ENCODE data around the gene SETD2. TPM values are rescaled to one million over a fixed set of nuclear protein-coding genes. Genes with fewer than 3 reads are reported as not detected.

Gene SETD2
- total RNA-seq, 1 experiment from 2014 or later: 60.2 TPM

DNA sequence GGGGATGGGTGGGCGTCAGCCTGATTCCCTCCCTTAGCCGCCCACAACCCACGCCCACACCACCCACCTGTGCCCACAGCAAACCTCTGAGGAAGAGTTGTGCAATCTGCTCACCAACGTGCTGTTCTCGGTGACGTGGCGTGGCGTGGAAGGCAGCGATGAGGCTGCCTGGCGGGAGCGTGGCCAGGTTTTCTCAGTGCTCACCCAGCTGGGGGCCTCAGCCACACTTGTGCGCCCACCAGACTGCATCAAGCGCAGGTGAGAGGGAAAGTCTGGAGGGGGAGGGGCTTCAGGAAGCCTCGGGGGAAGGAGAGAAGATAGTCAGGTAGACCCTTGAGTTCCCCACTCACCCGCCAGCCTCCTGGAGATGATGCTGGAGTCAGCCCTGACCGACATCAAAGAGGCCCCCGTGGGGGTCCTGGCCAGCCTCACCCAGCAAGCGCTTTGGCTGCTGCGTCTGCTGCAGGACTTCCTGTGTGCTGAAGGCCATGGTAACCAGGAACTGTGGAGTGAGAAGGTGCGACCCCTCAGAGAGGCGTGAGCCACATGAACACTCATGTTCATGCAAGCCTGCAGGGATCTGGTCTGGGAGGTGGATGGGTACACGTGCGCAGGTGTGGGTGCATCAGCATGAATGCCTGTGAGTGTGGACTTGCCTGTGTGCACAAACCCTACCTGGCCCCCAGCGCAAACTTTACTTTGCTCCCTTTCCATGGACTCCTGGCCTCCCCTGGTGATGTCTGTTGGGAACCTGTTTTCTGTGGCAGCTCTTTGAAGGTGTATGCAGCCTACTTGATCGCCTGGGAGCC is 162.8 kb downstream of the SETD2 start:
- Histone ChIP-seq H3K9ac (ENCODE audit: low read length) (no peak overlapping the region), H3K4me2 (ENCODE audit: low read depth, low read length, poor library complexity, severe bottlenecking) (no peak overlapping the region), H4K20me1 (ENCODE audit: insufficient read depth, low read depth, low read length) (0 out of 2 replicates have a peak, but pooled peaks cover 4% of the 10 kb centered on the region), H3K36me3 (ENCODE audit: insufficient read depth, low read length) (peaks cover 24% of the 10 kb centered on the region), H3K4me3 (ENCODE audit: low read length) (no peak overlapping the region), H3K9me2 (replicated peaks; ENCODE audit: insufficient read depth, low read length) (no peaks in the 10 kb centered on the region), H3K79me2 (ENCODE audit: low read length) (no peaks in the 10 kb centered on the region), H2AFZ (ENCODE audit: low read length) (no peak overlapping the region), H3K4me1 (ENCODE audit: low read length) (peaks cover 13% of the 10 kb centered on the region), H3K27me3 (ENCODE audit: low read length) (no peaks in the 10 kb centered on the region), H3K9me3 (ENCODE audit: low read length) (no peaks in the 10 kb centered on the region), H3K27ac (ENCODE audit: low read length) (no peak overlapping the region)
- no peak for DNase-seq

DNA sequence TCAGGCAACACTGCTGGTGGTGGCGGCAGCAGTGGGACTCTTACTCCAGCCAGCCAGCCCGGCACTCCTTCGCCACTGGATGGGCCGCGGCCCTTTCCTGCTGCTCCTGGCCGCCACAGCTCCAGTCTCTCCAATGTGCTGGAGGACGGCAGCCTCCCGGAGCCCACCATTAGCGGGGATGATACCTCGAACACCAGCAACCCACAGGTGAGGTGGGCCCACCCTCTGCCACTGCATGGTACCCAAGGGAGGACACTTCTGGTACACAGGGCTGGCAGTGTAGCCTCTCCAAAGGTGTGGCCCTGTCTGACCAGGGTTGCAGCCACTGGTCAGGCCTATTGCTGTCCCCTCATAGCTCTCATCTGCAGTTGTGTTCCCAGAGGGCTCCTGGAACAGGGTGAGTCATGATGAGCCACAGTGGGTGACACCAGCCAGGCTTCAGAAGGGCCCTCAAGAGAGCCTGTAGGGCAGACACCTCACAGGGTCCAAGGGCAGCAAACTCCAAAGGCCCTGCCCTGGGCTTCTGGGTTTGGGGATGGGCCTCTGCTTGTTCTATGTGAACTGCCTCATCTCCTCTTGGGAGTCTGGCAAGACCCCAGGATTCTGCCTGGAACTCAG is 163.6 kb downstream of the SETD2 start:
- Histone ChIP-seq H3K9ac (ENCODE audit: low read length) (no peak overlapping the region), H3K27ac (ENCODE audit: low read length) (no peak overlapping the region), H3K4me3 (ENCODE audit: low read length) (no peak overlapping the region), H4K20me1 (ENCODE audit: insufficient read depth, low read depth, low read length) (no peaks in the 10 kb centered on the region), H3K4me1 (ENCODE audit: low read length) (peaks cover 13% of the 10 kb centered on the region), H3K9me2 (replicated peaks; ENCODE audit: insufficient read depth, low read length) (no peaks in the 10 kb centered on the region), H3K79me2 (ENCODE audit: low read length) (no peaks in the 10 kb centered on the region), H2AFZ (ENCODE audit: low read length) (no peak overlapping the region), H3K4me2 (ENCODE audit: low read depth, low read length, poor library complexity, severe bottlenecking) (no peak overlapping the region), H3K36me3 (ENCODE audit: insufficient read depth, low read length) (peaks cover 22% of the 10 kb centered on the region), H3K9me3 (ENCODE audit: low read length) (no peaks in the 10 kb centered on the region), H3K27me3 (ENCODE audit: low read length) (no peaks in the 10 kb centered on the region)
- no peak for DNase-seq

DNA sequence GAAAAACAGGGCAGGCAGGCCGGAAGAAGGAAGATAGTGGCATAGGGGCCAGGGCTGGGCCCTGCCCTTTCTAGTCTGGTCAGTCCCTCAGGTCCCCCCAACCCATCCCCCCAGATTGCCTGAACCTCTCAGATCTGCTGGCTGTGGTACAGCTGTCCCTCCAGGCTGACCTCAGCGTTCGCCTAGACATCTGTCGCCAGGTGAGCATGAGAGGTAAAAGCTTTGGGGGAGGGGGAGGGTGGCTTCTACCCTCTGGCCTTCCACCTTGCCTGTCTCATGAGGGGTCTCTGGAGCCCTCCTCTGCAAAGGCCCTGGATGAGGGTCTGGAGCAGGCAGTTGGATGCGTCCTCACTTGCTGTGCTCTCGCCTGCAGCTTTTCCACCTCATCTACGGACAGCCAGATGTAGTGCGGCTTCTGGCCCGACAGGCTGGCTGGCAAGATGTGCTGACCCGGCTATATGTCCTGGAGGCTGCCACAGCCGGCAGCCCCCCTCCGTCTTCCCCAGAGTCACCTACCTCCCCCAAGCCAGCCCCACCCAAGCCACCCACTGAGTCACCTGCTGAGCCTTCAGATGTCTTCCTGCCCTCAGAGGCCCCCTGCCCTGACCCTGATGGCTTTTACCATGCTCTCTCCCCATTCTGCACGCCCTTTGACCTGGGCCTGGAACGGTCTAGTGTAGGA is 164.3 kb downstream of the SETD2 start:
- Histone ChIP-seq H3K27me3 (ENCODE audit: low read length) (no peaks in the 10 kb centered on the region), H3K9me2 (replicated peaks; ENCODE audit: insufficient read depth, low read length) (no peaks in the 10 kb centered on the region), H4K20me1 (ENCODE audit: insufficient read depth, low read depth, low read length) (no peaks in the 10 kb centered on the region), H3K79me2 (ENCODE audit: low read length) (no peaks in the 10 kb centered on the region), H3K9me3 (ENCODE audit: low read length) (no peaks in the 10 kb centered on the region), H3K27ac (ENCODE audit: low read length) (no peak overlapping the region), H3K9ac (ENCODE audit: low read length) (no peak overlapping the region), H3K4me1 (ENCODE audit: low read length) (peaks cover 13% of the 10 kb centered on the region), H3K4me3 (ENCODE audit: low read length) (no peak overlapping the region), H3K36me3 (ENCODE audit: insufficient read depth, low read length) (peaks cover 22% of the 10 kb centered on the region), H3K4me2 (ENCODE audit: low read depth, low read length, poor library complexity, severe bottlenecking) (no peak overlapping the region), H2AFZ (ENCODE audit: low read length) (no peak overlapping the region)
- no peak for DNase-seq

DNA sequence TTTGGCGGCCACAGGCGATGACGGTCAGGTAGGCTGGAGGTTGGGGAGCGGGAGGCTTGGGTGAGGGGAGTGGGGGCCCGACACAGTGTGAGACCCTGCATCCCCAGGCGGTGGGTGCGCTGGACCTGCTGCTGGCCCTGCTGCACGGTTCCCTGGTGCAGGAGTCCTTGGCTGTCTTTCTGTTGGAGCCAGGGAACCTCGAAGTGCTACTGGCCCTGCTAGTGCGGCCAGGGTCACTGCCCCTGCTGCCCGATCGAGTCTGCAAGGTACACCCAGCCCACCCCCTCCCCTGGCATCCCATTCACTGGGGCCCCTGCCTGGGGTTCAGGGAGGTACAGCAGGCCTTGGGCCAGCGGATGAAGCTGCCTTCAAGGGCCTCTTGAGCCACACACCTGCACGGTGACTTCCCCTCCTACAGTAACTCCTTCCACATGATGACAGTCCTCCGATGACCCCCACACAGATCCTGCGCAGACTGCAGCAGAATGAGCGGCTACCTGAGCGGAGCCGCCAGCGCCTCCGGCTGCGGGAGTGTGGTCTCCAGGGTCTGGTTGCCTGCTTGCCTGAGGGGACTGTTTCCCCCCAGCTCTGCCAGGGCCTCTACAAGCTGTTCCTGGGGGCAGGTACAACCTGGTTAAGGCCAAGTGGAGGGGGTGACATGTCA is 164.9 kb downstream of the SETD2 start:
- Histone ChIP-seq H2AFZ (ENCODE audit: low read length) (no peak overlapping the region), H4K20me1 (ENCODE audit: insufficient read depth, low read depth, low read length) (no peaks in the 10 kb centered on the region), H3K4me2 (ENCODE audit: low read depth, low read length, poor library complexity, severe bottlenecking) (no peak overlapping the region), H3K36me3 (ENCODE audit: insufficient read depth, low read length) (peaks cover 22% of the 10 kb centered on the region), H3K27me3 (ENCODE audit: low read length) (no peaks in the 10 kb centered on the region), H3K9me2 (replicated peaks; ENCODE audit: insufficient read depth, low read length) (no peaks in the 10 kb centered on the region), H3K79me2 (ENCODE audit: low read length) (no peaks in the 10 kb centered on the region), H3K9me3 (ENCODE audit: low read length) (no peaks in the 10 kb centered on the region), H3K4me3 (ENCODE audit: low read length) (no peak overlapping the region), H3K27ac (ENCODE audit: low read length) (no peak overlapping the region), H3K9ac (ENCODE audit: low read length) (no peak overlapping the region), H3K4me1 (ENCODE audit: low read length) (peaks cover 13% of the 10 kb centered on the region)
- no peak for DNase-seq

DNA sequence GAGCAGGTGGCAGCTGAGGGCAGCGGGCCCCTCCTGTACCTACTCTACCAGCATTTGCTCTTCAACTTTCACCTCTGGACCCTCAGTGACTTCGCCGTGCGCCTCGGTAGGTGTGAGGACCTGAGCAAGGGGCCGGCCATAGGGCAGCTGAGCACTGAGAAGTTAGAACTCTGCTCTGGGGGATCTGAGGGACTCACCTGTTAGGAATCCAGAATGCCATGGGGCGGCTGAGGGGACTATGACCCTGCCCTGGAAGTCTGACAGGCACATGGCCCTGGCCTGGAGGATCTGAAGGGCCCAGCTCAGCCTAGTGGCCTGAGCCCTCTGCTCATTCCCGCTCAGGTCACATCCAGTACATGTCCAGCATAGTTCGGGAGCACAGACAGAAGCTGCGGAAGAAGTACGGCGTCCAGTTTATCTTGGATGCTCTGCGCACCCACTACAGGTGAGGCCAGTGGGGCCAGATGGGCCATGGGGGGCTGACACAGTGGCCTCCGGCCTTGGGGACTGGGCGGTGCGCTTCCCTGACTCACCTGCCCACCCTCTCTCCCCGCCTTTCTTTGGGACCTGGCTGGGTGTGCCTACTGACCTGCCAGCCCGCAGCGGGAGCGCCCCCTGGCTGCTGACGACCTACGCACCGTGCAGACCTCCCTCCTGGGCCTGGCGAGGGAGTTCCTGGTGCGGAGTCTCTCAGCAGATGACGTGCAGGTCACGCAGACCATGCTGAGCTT is 165.6 kb downstream of the SETD2 start:
- Histone ChIP-seq H3K4me3 (ENCODE audit: low read length) (no peak overlapping the region), H3K27me3 (ENCODE audit: low read length) (no peaks in the 10 kb centered on the region), H3K36me3 (ENCODE audit: insufficient read depth, low read length) (peaks cover 25% of the 10 kb centered on the region), H4K20me1 (ENCODE audit: insufficient read depth, low read depth, low read length) (no peaks in the 10 kb centered on the region), H3K9me3 (ENCODE audit: low read length) (no peaks in the 10 kb centered on the region), H3K27ac (ENCODE audit: low read length) (no peak overlapping the region), H3K4me1 (ENCODE audit: low read length) (peaks cover 13% of the 10 kb centered on the region), H3K4me2 (ENCODE audit: low read depth, low read length, poor library complexity, severe bottlenecking) (no peak overlapping the region), H3K9ac (ENCODE audit: low read length) (no peak overlapping the region), H3K9me2 (replicated peaks; ENCODE audit: insufficient read depth, low read length) (no peaks in the 10 kb centered on the region), H3K79me2 (ENCODE audit: low read length) (no peaks in the 10 kb centered on the region), H2AFZ (ENCODE audit: low read length) (no peak overlapping the region)
- DNase-seq: peak; percentile 91

DNA sequence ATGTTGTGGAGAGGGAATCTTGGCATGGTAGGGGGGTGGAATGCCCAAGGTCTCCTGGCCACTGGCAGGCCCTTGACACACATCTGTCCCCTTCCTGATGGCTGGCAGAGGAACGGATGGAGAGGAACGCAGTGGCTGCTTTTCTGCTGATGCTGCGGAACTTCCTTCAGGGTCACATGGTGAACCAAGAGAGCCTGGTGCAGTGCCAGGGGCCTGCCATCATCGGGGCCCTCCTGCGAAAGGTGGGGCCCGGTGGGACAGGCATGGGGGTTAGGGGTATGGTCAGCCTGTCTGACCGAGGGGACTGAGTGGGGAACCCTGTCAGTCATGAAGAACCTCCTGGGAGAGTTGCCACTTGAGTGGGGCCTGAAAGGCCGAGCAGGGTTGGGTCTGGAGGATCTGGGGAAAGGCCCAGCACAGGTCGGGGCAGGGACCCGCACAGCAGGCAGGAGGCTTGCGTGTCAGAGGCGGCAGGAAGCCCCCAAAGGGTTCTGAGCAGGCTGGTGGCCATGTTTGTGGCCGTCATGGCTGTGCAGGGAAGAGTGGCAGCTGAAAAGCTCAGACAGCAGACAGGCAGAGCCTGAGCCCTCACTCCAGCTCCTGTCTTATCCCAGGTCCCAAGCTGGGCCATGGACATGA is 166.3 kb downstream of the SETD2 start:
- no peak overlapping the region for H2AFZ ChIP-seq (ENCODE audit: low read length)
- no peaks in the 10 kb centered on the region for H3K79me2 ChIP-seq (ENCODE audit: low read length)
- H3K27me3 ChIP-seq (ENCODE audit: low read length): no peaks in the 10 kb centered on the region
- H3K9ac ChIP-seq (ENCODE audit: low read length): no peak overlapping the region
- no peaks in the 10 kb centered on the region for H3K9me2 ChIP-seq (replicated peaks; ENCODE audit: insufficient read depth, low read length)
- H3K4me2 ChIP-seq (ENCODE audit: low read depth, low read length, poor library complexity, severe bottlenecking): no peak overlapping the region
- H3K27ac ChIP-seq (ENCODE audit: low read length): no peak overlapping the region
- peaks cover 13% of the 10 kb centered on the region for H3K4me1 ChIP-seq (ENCODE audit: low read length)
- peaks cover 22% of the 10 kb centered on the region for H3K36me3 ChIP-seq (ENCODE audit: insufficient read depth, low read length)
- H3K9me3 ChIP-seq (ENCODE audit: low read length): no peaks in the 10 kb centered on the region
- no peaks in the 10 kb centered on the region for H4K20me1 ChIP-seq (ENCODE audit: insufficient read depth, low read depth, low read length)
- no peak for DNase-seq
- no peak overlapping the region for H3K4me3 ChIP-seq (ENCODE audit: low read length)

DNA sequence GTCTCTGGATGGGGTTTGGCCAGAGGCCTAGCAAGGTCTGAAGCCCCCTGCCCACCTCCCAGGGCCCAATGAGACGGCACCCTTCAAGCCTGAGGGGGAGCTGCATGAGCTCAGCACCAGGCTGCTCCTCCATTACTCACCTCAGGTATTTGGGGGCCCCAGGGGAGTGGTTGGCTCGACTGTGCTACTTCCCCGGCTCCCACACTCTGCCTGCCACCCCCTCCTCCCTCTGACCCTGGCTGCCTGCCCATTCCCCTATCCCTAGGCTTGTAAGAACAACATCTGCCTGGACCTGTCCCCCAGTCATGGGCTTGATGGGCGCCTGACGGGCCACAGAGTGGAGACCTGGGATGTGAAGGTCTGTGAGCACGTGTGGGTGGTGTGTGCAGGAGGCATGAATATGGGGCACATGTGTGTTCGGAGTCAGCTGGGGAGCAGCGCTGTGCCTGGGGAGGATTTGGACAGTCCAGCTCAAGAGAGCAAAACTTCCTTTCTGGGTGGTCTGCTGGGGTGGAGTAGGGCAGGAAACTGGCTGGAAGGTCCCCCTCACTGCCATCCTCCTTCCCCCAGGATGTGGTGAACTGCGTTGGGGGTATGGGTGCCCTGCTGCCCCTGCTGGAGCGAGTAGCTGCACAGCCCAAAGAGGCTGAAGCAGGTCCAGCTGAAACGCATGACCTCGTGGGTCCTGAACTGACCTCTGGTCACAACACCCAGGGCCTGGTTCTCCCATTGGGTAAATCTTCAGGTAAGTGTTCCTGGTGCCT is 167.0 kb downstream of the SETD2 start:
- Histone ChIP-seq H3K27me3 (ENCODE audit: low read length) (no peaks in the 10 kb centered on the region), H3K4me2 (ENCODE audit: low read depth, low read length, poor library complexity, severe bottlenecking) (no peak overlapping the region), H4K20me1 (ENCODE audit: insufficient read depth, low read depth, low read length) (no peaks in the 10 kb centered on the region), H3K4me1 (ENCODE audit: low read length) (peaks cover 13% of the 10 kb centered on the region), H3K27ac (ENCODE audit: low read length) (0 out of 2 replicates have a peak overlapping the region, but pooled peaks have one; percentile 11), H3K9ac (ENCODE audit: low read length) (no peak overlapping the region), H3K79me2 (ENCODE audit: low read length) (no peaks in the 10 kb centered on the region), H3K9me2 (replicated peaks; ENCODE audit: insufficient read depth, low read length) (no peaks in the 10 kb centered on the region), H3K4me3 (ENCODE audit: low read length) (no peak overlapping the region), H2AFZ (ENCODE audit: low read length) (no peak overlapping the region), H3K9me3 (ENCODE audit: low read length) (no peaks in the 10 kb centered on the region), H3K36me3 (ENCODE audit: insufficient read depth, low read length) (peaks cover 18% of the 10 kb centered on the region)
- no peak for DNase-seq

All from Karpas-422 (cell line).